ENCODE data around the gene TMEM132C. TPM values are rescaled to one million over a fixed set of nuclear protein-coding genes. Genes with fewer than 3 reads are reported as not detected.

Gene TMEM132C
- total and polyA plus RNA-seq, 4 donors: 0.05 to 0.08 (median 0.05) TPM; not detected in 1

- DNase-seq (ENCODE audit: low spot score): no peak
- Histone ChIP-seq H3K9ac (ENCODE audit: low read depth in 1 of 2, low read length in 2 of 2) (no peak overlapping the region), H3K27ac (ENCODE audit: low read depth in 1 of 2, low read length in 2 of 2) (no peak overlapping the region), H3K36me3 (ENCODE audit: control insufficient read depth in 4 of 4, insufficient read depth in 3 of 4, low read depth in 1 of 4, low read length in 3 of 4) (no peaks in the 10 kb centered on the region), H3K4me3 (ENCODE audit: low read depth in 1 of 3, low read length in 3 of 3) (no peak overlapping the region), H3K27me3 (ENCODE audit: control insufficient read depth in 4 of 4, insufficient read depth in 4 of 4, low read length in 3 of 4) (peaks cover 0 to 6% (median 0%) of the 10 kb centered on the region in 4 donors), H3K4me1 (ENCODE audit: control insufficient read depth in 4 of 4, insufficient read depth in 4 of 4, low read length in 3 of 4) (no peaks in the 10 kb centered on the region), H3K9me3 (ENCODE audit: control insufficient read depth in 4 of 4, low read length in 3 of 4) (no peaks in the 10 kb centered on the region)
- TF ChIP-seq MAX (IDR thresholded peaks at IDR 0.05) (no peak), EGR1 (IDR thresholded peaks at IDR 0.05; ENCODE audit: low read depth in 2 of 2) (no peak), FOXA1 (IDR thresholded peaks at IDR 0.05) (no peak), FOXA2 (IDR thresholded peaks at IDR 0.05) (no peak), HNF4A (conservative IDR thresholded peaks at IDR 0.05) (no peak), SP1 (IDR thresholded peaks at IDR 0.05) (no peak), ZBTB33 (IDR thresholded peaks at IDR 0.05) (no peak), REST (IDR thresholded peaks at IDR 0.05) (no peak)
- WGBS: 55% methylated on average over 16 of the region's 16 CpGs
Observed at GRCh38 chr12:128402486-128403243, 135.7 kb downstream of the TMEM132C start.

DNA sequence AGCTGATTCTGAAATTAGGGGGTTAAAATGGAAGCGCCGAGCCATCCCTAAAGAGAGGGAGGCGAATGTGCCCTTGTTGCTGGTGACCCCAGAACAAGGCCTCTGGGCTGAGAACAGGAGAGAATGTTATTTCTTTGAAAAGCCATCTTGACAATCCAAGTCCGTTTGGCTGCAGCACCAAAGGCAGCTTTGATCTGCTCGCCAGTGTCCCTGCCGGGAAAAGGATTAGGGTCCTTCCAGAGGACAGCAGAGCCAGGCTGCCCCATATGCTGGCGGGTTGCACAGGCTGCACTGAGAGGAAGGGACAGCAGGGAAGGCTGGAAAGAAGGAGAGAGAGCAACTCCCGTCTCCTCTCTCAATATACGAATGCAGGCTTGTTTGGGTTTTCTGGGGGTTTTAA, 141.7 kb downstream of the TMEM132C start:
- Histone ChIP-seq H3K27me3 (ENCODE audit: control insufficient read depth in 4 of 4, insufficient read depth in 4 of 4, low read length in 3 of 4) (peaks cover 0 to 6% (median 0%) of the 10 kb centered on the region in 4 donors), H3K9me3 (ENCODE audit: control insufficient read depth in 4 of 4, low read length in 3 of 4) (no peaks in the 10 kb centered on the region), H3K4me1 (ENCODE audit: control insufficient read depth in 4 of 4, insufficient read depth in 4 of 4, low read length in 3 of 4) (no peaks in the 10 kb centered on the region), H3K36me3 (ENCODE audit: control insufficient read depth in 4 of 4, insufficient read depth in 3 of 4, low read depth in 1 of 4, low read length in 3 of 4) (no peaks in the 10 kb centered on the region), H3K27ac (ENCODE audit: low read depth in 1 of 2, low read length in 2 of 2) (no peak overlapping the region), H3K4me3 (ENCODE audit: low read depth in 1 of 3, low read length in 3 of 3) (no peak overlapping the region), H3K9ac (ENCODE audit: low read depth in 1 of 2, low read length in 2 of 2) (no peak overlapping the region)
- 44% methylated on average over 9 of the region's 9 CpGs for WGBS
- DNase-seq (ENCODE audit: low spot score): no peak
- TF ChIP-seq RAD21 (IDR thresholded peaks at IDR 0.05) (no peak), GABPA (IDR thresholded peaks at IDR 0.05 in 1 of 2, conservative IDR thresholded peaks at IDR 0.05 in 1 of 2) (no peak), RXRA (IDR thresholded peaks at IDR 0.05) (no peak), HNF4G (IDR thresholded peaks at IDR 0.05) (no peak), REST (IDR thresholded peaks at IDR 0.05) (no peak), FOXA2 (IDR thresholded peaks at IDR 0.05) (no peak), MAX (IDR thresholded peaks at IDR 0.05) (no peak), NR2F2 (IDR thresholded peaks at IDR 0.05) (no peak), JUND (IDR thresholded peaks at IDR 0.05) (no peak), ZBTB33 (IDR thresholded peaks at IDR 0.05) (no peak), EGR1 (IDR thresholded peaks at IDR 0.05; ENCODE audit: low read depth in 2 of 2) (no peak), YY1 (IDR thresholded peaks at IDR 0.05) (no peak), HNF4A (conservative IDR thresholded peaks at IDR 0.05) (no peak)
- TF ChIP-seq, protein P1, sequence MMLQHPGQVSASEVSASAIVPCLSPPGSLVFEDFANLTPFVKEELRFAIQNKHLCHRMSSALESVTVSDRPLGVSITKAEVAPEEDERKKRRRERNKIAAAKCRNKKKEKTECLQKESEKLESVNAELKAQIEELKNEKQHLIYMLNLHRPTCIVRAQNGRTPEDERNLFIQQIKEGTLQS (IDR thresholded peaks at IDR 0.05): no peak
- TF ChIP-seq, protein P2, sequence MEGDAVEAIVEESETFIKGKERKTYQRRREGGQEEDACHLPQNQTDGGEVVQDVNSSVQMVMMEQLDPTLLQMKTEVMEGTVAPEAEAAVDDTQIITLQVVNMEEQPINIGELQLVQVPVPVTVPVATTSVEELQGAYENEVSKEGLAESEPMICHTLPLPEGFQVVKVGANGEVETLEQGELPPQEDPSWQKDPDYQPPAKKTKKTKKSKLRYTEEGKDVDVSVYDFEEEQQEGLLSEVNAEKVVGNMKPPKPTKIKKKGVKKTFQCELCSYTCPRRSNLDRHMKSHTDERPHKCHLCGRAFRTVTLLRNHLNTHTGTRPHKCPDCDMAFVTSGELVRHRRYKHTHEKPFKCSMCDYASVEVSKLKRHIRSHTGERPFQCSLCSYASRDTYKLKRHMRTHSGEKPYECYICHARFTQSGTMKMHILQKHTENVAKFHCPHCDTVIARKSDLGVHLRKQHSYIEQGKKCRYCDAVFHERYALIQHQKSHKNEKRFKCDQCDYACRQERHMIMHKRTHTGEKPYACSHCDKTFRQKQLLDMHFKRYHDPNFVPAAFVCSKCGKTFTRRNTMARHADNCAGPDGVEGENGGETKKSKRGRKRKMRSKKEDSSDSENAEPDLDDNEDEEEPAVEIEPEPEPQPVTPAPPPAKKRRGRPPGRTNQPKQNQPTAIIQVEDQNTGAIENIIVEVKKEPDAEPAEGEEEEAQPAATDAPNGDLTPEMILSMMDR (IDR thresholded peaks at IDR 0.05; ENCODE audit: low read depth, low read length, missing input control): no peak

Measured in liver (tissue), 9 donors.